ENCODE measurements around the gene YJEFN3. TPM values are rescaled to one million over a fixed set of nuclear protein-coding genes. Genes with fewer than 3 reads are reported as not detected.

The YJEFN3 gene
- total and polyA plus RNA-seq, 2 donors (not counting 3 experiments of a cell fraction or from before 2014, with no cell fraction given), result 1.9 to 2.1 TPM

DNA sequence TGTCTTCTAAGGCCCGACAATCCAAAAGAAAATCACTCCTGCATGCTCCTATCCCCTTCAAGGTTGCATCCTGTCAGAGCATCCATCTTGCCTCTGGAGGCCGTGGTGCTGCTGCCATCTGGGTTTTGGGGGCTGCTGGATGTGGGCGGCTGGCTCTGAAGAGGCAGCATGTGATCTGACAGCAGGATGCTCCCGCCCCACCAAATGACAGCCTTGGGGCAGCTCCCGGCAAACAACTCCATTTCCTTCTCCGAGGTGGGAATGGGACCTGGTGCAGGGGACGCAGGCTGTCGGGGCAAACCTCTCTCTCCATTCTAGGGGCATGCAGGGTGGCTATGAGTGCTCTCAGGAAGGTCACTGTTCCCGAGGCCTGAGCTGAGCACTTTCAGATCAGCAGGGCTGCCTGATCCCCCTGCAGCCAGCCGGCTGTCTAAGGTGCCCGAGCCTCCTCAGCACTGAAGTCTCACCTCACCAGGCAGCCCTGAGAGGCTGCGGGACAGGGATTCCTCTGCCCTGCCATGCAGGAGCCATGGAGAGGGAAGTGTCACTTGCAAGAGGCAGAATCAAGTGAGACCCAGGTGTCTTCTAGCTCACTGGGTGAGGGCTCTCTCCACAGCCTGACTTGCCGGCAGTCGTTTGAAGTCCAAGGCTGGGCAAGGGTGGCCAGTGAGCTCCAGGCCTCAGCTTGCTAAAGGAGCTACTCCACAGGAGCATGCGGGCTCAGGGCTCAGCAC, 42.2 kb upstream of the YJEFN3 start:
- DNase-seq (ENCODE audit: low read depth, low spot score) (no peak), FAIRE-seq (no peak)
- Histone ChIP-seq H3K4me3 (replicated peaks in 1 of 3; ENCODE audit: insufficient read depth in 1 of 3, low read depth in 1 of 3, low read length in 3 of 3) (no peak overlapping the region), H3K4me2 (ENCODE audit: insufficient read depth, low read length) (no peak overlapping the region), H3K9ac (replicated peaks; ENCODE audit: extremely low read depth, insufficient read depth, low read length) (no peak overlapping the region), H3K27me3 (ENCODE audit: control insufficient read depth in 2 of 2, insufficient read depth in 2 of 2, low read length in 2 of 2) (no peaks in the 10 kb centered on the region), H3K27ac (ENCODE audit: insufficient read depth, low read depth, low read length) (no peak overlapping the region), H4K20me1 (replicated peaks; ENCODE audit: control insufficient read depth, extremely low read depth, insufficient read depth, low read length) (no peaks in the 10 kb centered on the region), H3K9me3 (replicated peaks; ENCODE audit: control insufficient read depth, insufficient read depth, low read length) (no peaks in the 10 kb centered on the region), H3K4me1 (ENCODE audit: control insufficient read depth, extremely low read depth, insufficient read depth, low read length) (peaks cover 29% of the 10 kb centered on the region), H2AFZ (ENCODE audit: low read depth, low read length) (no peak overlapping the region), H3K9me1 (replicated peaks; ENCODE audit: control insufficient read depth, extremely low read depth, insufficient read depth, low read length) (no peaks in the 10 kb centered on the region), H3K36me3 (ENCODE audit: control insufficient read depth in 2 of 2, extremely low read depth in 1 of 2, insufficient read depth in 2 of 2, low read length in 2 of 2) (peaks cover 0 to 2% of the 10 kb centered on the region in 2 experiments), H3K79me2 (ENCODE audit: control insufficient read depth, insufficient read depth, low read length) (peaks cover 72% of the 10 kb centered on the region)
- dilution Hi-C loops (cut with MboI; ENCODE audit: extremely low pct_ligation_motif_present, low sequenced_read_pairs) (no loop called here), intact Hi-C loops (cut with micrococcal nuclease) (loop anchor here (10.0 kb wide), 1 partner anchor 292 kb away; the partner anchor contains the start of genes BORCS8 and RFXANK)
- TF ChIP-seq, protein P1, sequence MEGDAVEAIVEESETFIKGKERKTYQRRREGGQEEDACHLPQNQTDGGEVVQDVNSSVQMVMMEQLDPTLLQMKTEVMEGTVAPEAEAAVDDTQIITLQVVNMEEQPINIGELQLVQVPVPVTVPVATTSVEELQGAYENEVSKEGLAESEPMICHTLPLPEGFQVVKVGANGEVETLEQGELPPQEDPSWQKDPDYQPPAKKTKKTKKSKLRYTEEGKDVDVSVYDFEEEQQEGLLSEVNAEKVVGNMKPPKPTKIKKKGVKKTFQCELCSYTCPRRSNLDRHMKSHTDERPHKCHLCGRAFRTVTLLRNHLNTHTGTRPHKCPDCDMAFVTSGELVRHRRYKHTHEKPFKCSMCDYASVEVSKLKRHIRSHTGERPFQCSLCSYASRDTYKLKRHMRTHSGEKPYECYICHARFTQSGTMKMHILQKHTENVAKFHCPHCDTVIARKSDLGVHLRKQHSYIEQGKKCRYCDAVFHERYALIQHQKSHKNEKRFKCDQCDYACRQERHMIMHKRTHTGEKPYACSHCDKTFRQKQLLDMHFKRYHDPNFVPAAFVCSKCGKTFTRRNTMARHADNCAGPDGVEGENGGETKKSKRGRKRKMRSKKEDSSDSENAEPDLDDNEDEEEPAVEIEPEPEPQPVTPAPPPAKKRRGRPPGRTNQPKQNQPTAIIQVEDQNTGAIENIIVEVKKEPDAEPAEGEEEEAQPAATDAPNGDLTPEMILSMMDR (IDR thresholded peaks at IDR 0.05; ENCODE audit: extremely low read depth in 1 of 2, insufficient read depth in 1 of 2, low read depth in 1 of 2, low read length in 2 of 2), result no peak
- TF ChIP-seq POLR2AphosphoS5 (IDR thresholded peaks at IDR 0.05; ENCODE audit: insufficient read depth, low read depth, low read length) (no peak), FOS (IDR thresholded peaks at IDR 0.05; ENCODE audit: borderline replicate concordance, insufficient read depth, low read length) (no peak), MYC (IDR thresholded peaks at IDR 0.05; ENCODE audit: low read depth, low read length) (no peak), JUN (IDR thresholded peaks at IDR 0.05; ENCODE audit: borderline replicate concordance, insufficient read depth, insufficient read length, low read depth) (no peak), POLR2A (IDR thresholded peaks at IDR 0.05; ENCODE audit: low read depth, low read length) (no peak), MAX (IDR thresholded peaks at IDR 0.05; ENCODE audit: insufficient read depth, insufficient read length) (no peak), GATA2 (IDR thresholded peaks at IDR 0.05; ENCODE audit: insufficient read depth, insufficient read length, low read depth, low read length) (no peak), EZH2 (IDR thresholded peaks at IDR 0.05; ENCODE audit: borderline replicate concordance, low read depth, low read length, severe bottlenecking) (no peak)
- BruUV-seq (replicated peaks), result no TSS peak
- ChIA-PET CTCF (interaction anchor here (0.7 to 2.0 kb wide), 3 partner anchors 44 to 284 kb away, joined by 3 to 7 read pairs (median 6); partner anchors contain the start of gene NR2C2AP), POLR2A (no interaction called here)
